ENCODE results near the gene NRCAM.

NRCAM gene

GRCh38 chr7:108253275-108254044 is 202.8 kb downstream of the NRCAM start:
- Histone ChIP-seq H3K9me3 (ENCODE audit: control insufficient read depth, low read length) (no peaks in the 10 kb centered on the region), H2AFZ (no peak overlapping the region), H3K4me1 (peaks cover 19% of the 10 kb centered on the region), H3K27me3 (ENCODE audit: control insufficient read depth, insufficient read depth, low read length) (no peaks in the 10 kb centered on the region), H3K36me3 (ENCODE audit: control insufficient read depth, insufficient read depth, low read length) (no peaks in the 10 kb centered on the region), H3K4me2 (ENCODE audit: low read length) (no peak overlapping the region), H3K79me2 (peaks cover 3% of the 10 kb centered on the region), H3K27ac (peak overlapping the region; percentile 12), H3K9ac (no peak overlapping the region), H3K4me3 (ENCODE audit: low read depth, low read length) (no peak overlapping the region)
- TF ChIP-seq CTCF (IDR thresholded peaks at IDR 0.05): no peak

- no peaks in the 10 kb centered on the region for H3K36me3 ChIP-seq (ENCODE audit: control insufficient read depth, insufficient read depth, low read length)
- H3K79me2 ChIP-seq: peaks cover 3% of the 10 kb centered on the region
- no peak for TF ChIP-seq CTCF (IDR thresholded peaks at IDR 0.05)
- peak overlapping the region; percentile 27 for H3K27ac ChIP-seq
- no peak overlapping the region for H3K4me3 ChIP-seq (ENCODE audit: low read depth, low read length)
- no peak overlapping the region for H3K4me2 ChIP-seq (ENCODE audit: low read length)
- no peaks in the 10 kb centered on the region for H3K9me3 ChIP-seq (ENCODE audit: control insufficient read depth, low read length)
- no peaks in the 10 kb centered on the region for H3K27me3 ChIP-seq (ENCODE audit: control insufficient read depth, insufficient read depth, low read length)
- H2AFZ ChIP-seq: no peak overlapping the region
- no peak overlapping the region for H3K9ac ChIP-seq
- peaks cover 19% of the 10 kb centered on the region for H3K4me1 ChIP-seq
Measured at GRCh38 chr7:108252177-108252576, 204.1 kb downstream of the NRCAM start.

- Histone ChIP-seq H3K4me2 (ENCODE audit: low read length) (no peak overlapping the region), H3K27ac (no peak overlapping the region), H3K9me3 (ENCODE audit: control insufficient read depth, low read length) (no peaks in the 10 kb centered on the region), H3K4me3 (ENCODE audit: low read depth, low read length) (no peak overlapping the region), H2AFZ (no peak overlapping the region), H3K79me2 (peaks cover 3% of the 10 kb centered on the region), H3K36me3 (ENCODE audit: control insufficient read depth, insufficient read depth, low read length) (no peaks in the 10 kb centered on the region), H3K9ac (no peak overlapping the region), H3K4me1 (peaks cover 19% of the 10 kb centered on the region), H3K27me3 (ENCODE audit: control insufficient read depth, insufficient read depth, low read length) (no peaks in the 10 kb centered on the region)
- no peak for TF ChIP-seq CTCF (IDR thresholded peaks at IDR 0.05)
Measured at GRCh38 chr7:108251700-108252099, 204.5 kb downstream of the NRCAM start.

- Histone ChIP-seq H3K9ac (no peak overlapping the region), H3K27me3 (ENCODE audit: control insufficient read depth, insufficient read depth, low read length) (no peaks in the 10 kb centered on the region), H3K4me2 (ENCODE audit: low read length) (no peak overlapping the region), H2AFZ (no peak overlapping the region), H3K79me2 (peaks cover 6% of the 10 kb centered on the region), H3K9me3 (ENCODE audit: control insufficient read depth, low read length) (no peaks in the 10 kb centered on the region), H3K36me3 (ENCODE audit: control insufficient read depth, insufficient read depth, low read length) (no peaks in the 10 kb centered on the region), H3K27ac (no peak overlapping the region), H3K4me3 (ENCODE audit: low read depth, low read length) (no peak overlapping the region), H3K4me1 (peaks cover 28% of the 10 kb centered on the region)
- no peak for TF ChIP-seq CTCF (IDR thresholded peaks at IDR 0.05)
Measured at GRCh38 chr7:108249453-108249852, 206.8 kb downstream of the NRCAM start.

GRCh38 chr7:108248821-108249220 is 207.4 kb downstream of the NRCAM start:
- no peaks in the 10 kb centered on the region for H3K36me3 ChIP-seq (ENCODE audit: control insufficient read depth, insufficient read depth, low read length)
- H3K9me3 ChIP-seq (ENCODE audit: control insufficient read depth, low read length): no peaks in the 10 kb centered on the region
- H3K4me3 ChIP-seq (ENCODE audit: low read depth, low read length): no peak overlapping the region
- no peak overlapping the region for H3K9ac ChIP-seq
- H2AFZ ChIP-seq: no peak overlapping the region
- H3K4me2 ChIP-seq (ENCODE audit: low read length): no peak overlapping the region
- no peaks in the 10 kb centered on the region for H3K27me3 ChIP-seq (ENCODE audit: control insufficient read depth, insufficient read depth, low read length)
- H3K4me1 ChIP-seq: peaks cover 28% of the 10 kb centered on the region
- no peak for TF ChIP-seq CTCF (IDR thresholded peaks at IDR 0.05)
- H3K27ac ChIP-seq: no peak overlapping the region
- H3K79me2 ChIP-seq: peaks cover 6% of the 10 kb centered on the region

Data from parathyroid adenoma (tissue), 2 donors.